ENCODE data around the gene SAMD14.

Gene SAMD14

GRCh38 chr17:50107790-50108414 lies 22.1 kb downstream of the SAMD14 start:
- TF ChIP-seq CTCF (IDR thresholded peaks at IDR 0.05) = no peak
- TF ChIP-seq ZFX (IDR thresholded peaks at IDR 0.05; ENCODE audit: borderline replicate concordance) = no peak

DNA sequence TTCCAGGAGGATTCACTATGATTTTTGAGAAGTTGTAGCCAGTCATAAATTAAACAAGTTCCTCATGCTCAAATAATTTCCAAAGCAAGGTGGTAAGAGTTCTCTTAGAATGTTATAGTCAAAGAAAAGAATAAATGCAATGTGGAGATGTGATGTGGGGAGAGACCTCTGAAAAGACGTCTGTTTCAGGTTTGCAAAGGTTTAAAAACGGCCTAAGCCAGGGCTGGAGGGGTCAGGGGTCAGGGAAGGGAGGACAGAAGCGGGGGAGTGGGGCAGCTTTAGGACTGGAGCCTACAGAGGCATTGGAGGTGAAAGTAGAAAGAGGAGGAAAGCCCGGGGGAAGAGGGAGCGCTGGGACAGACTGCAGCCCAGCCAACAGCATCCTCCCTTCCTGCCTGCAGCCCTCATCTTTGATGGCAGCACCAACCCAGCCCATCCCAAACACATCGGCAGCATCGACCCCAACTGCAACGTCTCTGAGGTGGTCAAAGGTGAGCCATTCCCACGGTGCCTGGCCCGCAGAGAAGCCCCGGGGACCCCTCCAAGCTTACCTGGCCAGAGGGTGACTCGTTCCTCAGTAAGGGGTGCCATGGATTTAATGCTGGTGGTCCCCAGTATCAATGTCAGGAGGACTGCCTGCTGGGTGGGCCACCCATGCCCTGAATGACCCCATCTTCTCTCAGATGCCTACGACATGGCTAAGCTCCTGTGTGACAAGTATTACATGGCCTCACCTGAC lies 23.4 kb downstream of the SAMD14 start:
- TF ChIP-seq CTCF (IDR thresholded peaks at IDR 0.05) = no peak
- no peak for TF ChIP-seq ZFX (IDR thresholded peaks at IDR 0.05; ENCODE audit: borderline replicate concordance)
- H3K27ac ChIP-seq = no peak overlapping the region

More at GRCh38 chr17:50107790-50108414, 22.1 kb downstream of the SAMD14 start:
- no peak overlapping the region for H3K27ac ChIP-seq

GRCh38 chr17:50105811-50106210 lies 24.1 kb downstream of the SAMD14 start:
- no peak for TF ChIP-seq CTCF (IDR thresholded peaks at IDR 0.05)
- TF ChIP-seq ZFX (IDR thresholded peaks at IDR 0.05; ENCODE audit: borderline replicate concordance) = no peak
- H3K27ac ChIP-seq = no peak overlapping the region

GRCh38 chr17:50103941-50104340 lies 26.0 kb downstream of the SAMD14 start:
- no peak for TF ChIP-seq CTCF (IDR thresholded peaks at IDR 0.05)
- no peak for TF ChIP-seq ZFX (IDR thresholded peaks at IDR 0.05; ENCODE audit: borderline replicate concordance)
- no peak overlapping the region for H3K27ac ChIP-seq

GRCh38 chr17:50103252-50103651 lies 26.7 kb downstream of the SAMD14 start:
- H3K27ac ChIP-seq = no peak overlapping the region
- TF ChIP-seq ZFX (IDR thresholded peaks at IDR 0.05; ENCODE audit: borderline replicate concordance) (no peak), CTCF (IDR thresholded peaks at IDR 0.05) (no peak)

- H3K27ac ChIP-seq = no peak overlapping the region
- TF ChIP-seq CTCF (IDR thresholded peaks at IDR 0.05) = no peak
- no peak for TF ChIP-seq ZFX (IDR thresholded peaks at IDR 0.05; ENCODE audit: borderline replicate concordance)
These were observed 27.6 kb downstream of the SAMD14 start for GRCh38 chr17:50102164-50102991.

All from 22Rv1 (cell line).